Measurements from ENCODE around the gene TBX10.

DNA sequence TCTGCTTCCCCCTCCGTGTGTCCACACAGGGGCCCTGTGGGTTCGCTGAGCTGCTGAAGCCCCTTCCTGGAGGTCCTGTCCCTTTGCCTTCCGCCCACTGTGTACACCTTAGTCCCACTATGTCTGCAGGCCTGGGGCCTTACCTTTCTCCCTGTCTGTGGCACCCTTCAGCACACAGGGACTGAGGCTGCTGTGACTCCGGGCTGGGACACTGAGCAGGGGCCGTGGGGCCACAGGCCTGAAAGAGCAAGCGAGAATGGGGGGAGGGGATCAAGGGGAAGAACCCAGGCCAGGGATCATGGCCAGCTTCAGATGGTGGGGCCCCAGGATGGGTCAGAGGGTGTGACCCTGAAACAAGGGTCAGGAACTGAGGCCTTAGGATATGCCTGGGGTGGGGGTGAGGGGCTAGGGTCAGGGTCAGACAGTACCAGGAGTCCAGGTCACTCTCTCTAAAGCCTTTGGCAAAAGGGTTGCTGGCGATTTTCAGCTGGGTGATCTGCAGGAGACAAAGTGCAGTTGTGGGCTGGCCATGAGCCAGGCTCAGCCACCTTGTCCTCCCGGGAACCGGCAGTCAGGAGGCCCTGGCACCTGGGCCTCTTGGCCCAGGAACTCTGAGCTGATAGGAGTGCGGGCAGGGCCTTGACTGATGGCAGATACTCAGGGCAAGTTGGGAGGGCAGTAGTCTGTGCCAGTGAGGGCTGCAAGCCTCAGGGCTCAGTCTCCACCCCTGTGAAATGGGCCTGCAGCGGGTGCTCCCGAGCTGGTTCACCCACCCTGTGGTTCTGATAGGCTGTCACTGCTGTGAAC lies 7.2 kb downstream of the TBX10 start:
- TF ChIP-seq, protein P1, sequence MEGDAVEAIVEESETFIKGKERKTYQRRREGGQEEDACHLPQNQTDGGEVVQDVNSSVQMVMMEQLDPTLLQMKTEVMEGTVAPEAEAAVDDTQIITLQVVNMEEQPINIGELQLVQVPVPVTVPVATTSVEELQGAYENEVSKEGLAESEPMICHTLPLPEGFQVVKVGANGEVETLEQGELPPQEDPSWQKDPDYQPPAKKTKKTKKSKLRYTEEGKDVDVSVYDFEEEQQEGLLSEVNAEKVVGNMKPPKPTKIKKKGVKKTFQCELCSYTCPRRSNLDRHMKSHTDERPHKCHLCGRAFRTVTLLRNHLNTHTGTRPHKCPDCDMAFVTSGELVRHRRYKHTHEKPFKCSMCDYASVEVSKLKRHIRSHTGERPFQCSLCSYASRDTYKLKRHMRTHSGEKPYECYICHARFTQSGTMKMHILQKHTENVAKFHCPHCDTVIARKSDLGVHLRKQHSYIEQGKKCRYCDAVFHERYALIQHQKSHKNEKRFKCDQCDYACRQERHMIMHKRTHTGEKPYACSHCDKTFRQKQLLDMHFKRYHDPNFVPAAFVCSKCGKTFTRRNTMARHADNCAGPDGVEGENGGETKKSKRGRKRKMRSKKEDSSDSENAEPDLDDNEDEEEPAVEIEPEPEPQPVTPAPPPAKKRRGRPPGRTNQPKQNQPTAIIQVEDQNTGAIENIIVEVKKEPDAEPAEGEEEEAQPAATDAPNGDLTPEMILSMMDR (IDR thresholded peaks at IDR 0.05): no peak
- TF ChIP-seq POLR2A (IDR thresholded peaks at IDR 0.05): no peak
- no peak for TF ChIP-seq POLR2AphosphoS5 (IDR thresholded peaks at IDR 0.05)
